ENCODE data around the gene RD3L.

The RD3L gene

DNA sequence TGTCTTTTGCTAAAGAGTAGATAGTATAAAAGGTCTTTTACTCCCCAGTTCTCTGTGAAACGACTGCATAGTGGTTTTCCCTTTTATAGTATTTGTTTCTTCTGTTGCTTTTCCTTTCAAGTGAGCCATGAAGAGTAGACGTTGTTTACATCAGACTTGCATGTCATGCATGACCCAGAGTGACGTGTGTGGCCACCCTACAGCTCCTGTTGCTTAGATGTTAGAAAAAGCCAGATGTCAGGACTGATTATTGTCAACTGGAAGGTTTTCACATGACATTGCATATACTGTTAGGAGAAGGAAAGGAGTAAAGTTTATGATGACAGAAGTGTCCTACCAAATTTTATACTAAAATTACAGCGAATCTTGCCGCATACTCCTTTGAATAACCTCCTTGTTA is 1.3 kb upstream of the RD3L start:
- no peak for ATAC-seq (ENCODE audit: insufficient read depth, low read depth)
- Histone ChIP-seq H3K4me2 (ENCODE audit: insufficient read depth, low read length) (no peak overlapping the region), H3K9me3 (ENCODE audit: insufficient read depth, low read length, severe bottlenecking) (peaks cover 4% of the 10 kb centered on the region), H3K36me3 (ENCODE audit: insufficient read depth, low read length) (no peaks in the 10 kb centered on the region), H2AFZ (ENCODE audit: low read depth, low read length) (no peak overlapping the region), H3K27me3 (ENCODE audit: insufficient read depth, low read length, poor library complexity) (peaks cover 15% of the 10 kb centered on the region), H3K4me1 (ENCODE audit: insufficient read depth, low read length) (no peaks in the 10 kb centered on the region), H3K27ac (ENCODE audit: low read length) (no peak overlapping the region), H3K4me3 (ENCODE audit: low read depth in 1 of 2, low read length in 2 of 2) (no peak overlapping the region), H4K20me1 (ENCODE audit: insufficient read depth, low read length) (no peaks in the 10 kb centered on the region), H3K9ac (ENCODE audit: low read depth, low read length) (no peak overlapping the region), H3K79me2 (ENCODE audit: insufficient read depth, low read length) (no peaks in the 10 kb centered on the region)
- no peak for TF ChIP-seq EZH2 (IDR thresholded peaks at IDR 0.05; ENCODE audit: borderline replicate concordance, low read depth, low read length, severe bottlenecking)
- TF ChIP-seq, protein P1, sequence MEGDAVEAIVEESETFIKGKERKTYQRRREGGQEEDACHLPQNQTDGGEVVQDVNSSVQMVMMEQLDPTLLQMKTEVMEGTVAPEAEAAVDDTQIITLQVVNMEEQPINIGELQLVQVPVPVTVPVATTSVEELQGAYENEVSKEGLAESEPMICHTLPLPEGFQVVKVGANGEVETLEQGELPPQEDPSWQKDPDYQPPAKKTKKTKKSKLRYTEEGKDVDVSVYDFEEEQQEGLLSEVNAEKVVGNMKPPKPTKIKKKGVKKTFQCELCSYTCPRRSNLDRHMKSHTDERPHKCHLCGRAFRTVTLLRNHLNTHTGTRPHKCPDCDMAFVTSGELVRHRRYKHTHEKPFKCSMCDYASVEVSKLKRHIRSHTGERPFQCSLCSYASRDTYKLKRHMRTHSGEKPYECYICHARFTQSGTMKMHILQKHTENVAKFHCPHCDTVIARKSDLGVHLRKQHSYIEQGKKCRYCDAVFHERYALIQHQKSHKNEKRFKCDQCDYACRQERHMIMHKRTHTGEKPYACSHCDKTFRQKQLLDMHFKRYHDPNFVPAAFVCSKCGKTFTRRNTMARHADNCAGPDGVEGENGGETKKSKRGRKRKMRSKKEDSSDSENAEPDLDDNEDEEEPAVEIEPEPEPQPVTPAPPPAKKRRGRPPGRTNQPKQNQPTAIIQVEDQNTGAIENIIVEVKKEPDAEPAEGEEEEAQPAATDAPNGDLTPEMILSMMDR (IDR thresholded peaks at IDR 0.05; ENCODE audit: borderline replicate concordance, extremely low read depth, low read length, poor library complexity, severe bottlenecking), result no peak
- DNase-seq, result no peak

DNA sequence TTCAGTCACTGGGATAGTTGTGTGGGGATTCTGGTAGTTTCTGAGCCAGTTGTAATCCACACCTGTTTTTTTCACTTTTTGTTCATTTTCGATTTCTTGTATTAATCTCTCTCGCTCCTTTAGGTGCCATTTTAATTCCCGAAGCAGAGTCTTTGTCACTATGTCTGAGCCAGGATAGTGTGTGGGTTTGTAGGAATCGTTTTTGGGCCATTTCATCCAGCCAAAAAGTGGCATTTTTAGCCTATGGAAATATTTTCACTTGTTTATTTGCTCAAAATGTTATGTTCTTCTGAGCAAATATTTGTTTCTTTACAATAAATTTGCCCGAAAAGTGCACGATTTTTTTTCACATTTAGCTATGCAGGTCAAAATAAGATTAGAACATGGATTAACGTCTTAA is 867 bp downstream of the RD3L start:
- no peak for DNase-seq
- Histone ChIP-seq H3K36me3 (ENCODE audit: insufficient read depth, low read length) (no peaks in the 10 kb centered on the region), H3K79me2 (ENCODE audit: insufficient read depth, low read length) (no peaks in the 10 kb centered on the region), H3K4me3 (ENCODE audit: low read depth in 1 of 2, low read length in 2 of 2) (no peak overlapping the region), H3K4me2 (ENCODE audit: insufficient read depth, low read length) (no peak overlapping the region), H3K4me1 (ENCODE audit: insufficient read depth, low read length) (no peaks in the 10 kb centered on the region), H3K27ac (ENCODE audit: low read length) (no peak overlapping the region), H2AFZ (ENCODE audit: low read depth, low read length) (no peak overlapping the region), H3K27me3 (ENCODE audit: insufficient read depth, low read length, poor library complexity) (peaks cover 11% of the 10 kb centered on the region), H3K9me3 (ENCODE audit: insufficient read depth, low read length, severe bottlenecking) (no peaks in the 10 kb centered on the region), H3K9ac (ENCODE audit: low read depth, low read length) (no peak overlapping the region), H4K20me1 (ENCODE audit: insufficient read depth, low read length) (no peaks in the 10 kb centered on the region)
- no peak for ATAC-seq (ENCODE audit: insufficient read depth, low read depth)
- TF ChIP-seq EZH2 (IDR thresholded peaks at IDR 0.05; ENCODE audit: borderline replicate concordance, low read depth, low read length, severe bottlenecking), result no peak
- TF ChIP-seq, protein P1 (IDR thresholded peaks at IDR 0.05; ENCODE audit: borderline replicate concordance, extremely low read depth, low read length, poor library complexity, severe bottlenecking), result no peak

DNA sequence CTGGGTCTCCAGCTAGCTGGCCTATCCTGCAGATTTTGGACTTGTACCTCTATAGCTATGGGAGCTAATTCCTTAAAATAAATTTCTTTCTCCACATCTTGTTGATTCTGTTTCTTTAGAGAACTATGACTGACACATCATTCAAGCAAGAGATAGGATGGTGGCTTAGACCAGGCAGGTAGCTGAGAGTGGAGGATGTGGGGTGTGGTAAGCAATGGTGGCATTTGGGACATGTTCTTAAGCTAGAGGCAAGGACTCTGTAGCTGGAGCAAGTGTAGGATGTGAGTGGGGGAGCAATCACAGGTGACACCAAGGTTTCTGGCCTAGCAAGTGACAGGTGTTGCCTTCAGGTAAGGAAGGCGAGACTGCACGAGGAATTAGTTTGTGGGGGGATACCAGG is 7.2 kb downstream of the RD3L start:
- ATAC-seq (ENCODE audit: insufficient read depth, low read depth) (no peak), DNase-seq (no peak)
- Histone ChIP-seq H3K27ac (ENCODE audit: low read length) (no peak overlapping the region), H3K4me2 (ENCODE audit: insufficient read depth, low read length) (no peak overlapping the region), H3K9me3 (ENCODE audit: insufficient read depth, low read length, severe bottlenecking) (no peaks in the 10 kb centered on the region), H4K20me1 (ENCODE audit: insufficient read depth, low read length) (no peaks in the 10 kb centered on the region), H3K36me3 (ENCODE audit: insufficient read depth, low read length) (no peaks in the 10 kb centered on the region), H3K79me2 (ENCODE audit: insufficient read depth, low read length) (no peaks in the 10 kb centered on the region), H3K4me3 (ENCODE audit: low read depth in 1 of 2, low read length in 2 of 2) (no peak overlapping the region), H2AFZ (ENCODE audit: low read depth, low read length) (no peak overlapping the region), H3K27me3 (ENCODE audit: insufficient read depth, low read length, poor library complexity) (peaks cover 4% of the 10 kb centered on the region), H3K9ac (ENCODE audit: low read depth, low read length) (no peak overlapping the region), H3K4me1 (ENCODE audit: insufficient read depth, low read length) (no peaks in the 10 kb centered on the region)
- no peak for TF ChIP-seq EZH2 (IDR thresholded peaks at IDR 0.05; ENCODE audit: borderline replicate concordance, low read depth, low read length, severe bottlenecking)
- TF ChIP-seq, protein P1 (IDR thresholded peaks at IDR 0.05; ENCODE audit: borderline replicate concordance, extremely low read depth, low read length, poor library complexity, severe bottlenecking), result no peak

Data from DND-41 (cell line).